PC-3 (cell line): Measurements from ENCODE around the gene ACKR3.

Experiments used
- CTCF ChIP-seq: fragments of 300-600 bp; sonication (generic); conservative IDR thresholded peaks from 2 replicates; pipeline ENCODE4 v1.5.1; 2017; ENCODE audit warnings: antibody characterized with exemption, low read depth, mild to moderate bottlenecking, low read length
- EZH2 ChIP-seq: fragments of 300-600 bp; sonication (generic); IDR thresholded peaks from one replicate; pipeline ENCODE4 v1.6.1; 2017; ENCODE audit warnings: antibody characterized with exemption, mild to moderate bottlenecking, low read length; ENCODE audit not compliant: unreplicated experiment
- EZH2phosphoT487 ChIP-seq: fragments of 300-600 bp; sonication (generic); IDR thresholded peaks from 2 replicates; pipeline ENCODE4 v1.6.1; 2018; ENCODE audit warnings: mild to moderate bottlenecking, antibody characterized with exemption, low read length, borderline replicate concordance

GRCh38 chr2:236553522-236553921 lies 16.1 kb upstream of the ACKR3 start:
- no peak for TF ChIP-seq EZH2
- TF ChIP-seq CTCF: no peak
- no peak for TF ChIP-seq EZH2phosphoT487
